NT2/D1 (cell line): ENCODE results near the gene PCNT.

ENCODE experiments used
- SUZ12 ChIP-seq: IDR thresholded peaks from 2 replicates; pipeline ENCODE4 v1.6.1; 2011; ENCODE audit not compliant: insufficient read length, insufficient read depth; ENCODE audit errors: extremely low read depth
- YY1 ChIP-seq: IDR thresholded peaks from 2 replicates; pipeline ENCODE4 v1.6.1; 2011; ENCODE audit not compliant: insufficient read length, insufficient read depth
- ZNF274 ChIP-seq: IDR thresholded peaks from 2 replicates; pipeline ENCODE4 v1.6.1; 2011; ENCODE audit warnings: mild to moderate bottlenecking, low read depth, low read length

GRCh38 chr21:46340998-46341397 lies 17.0 kb downstream of the PCNT start:
- no peak for TF ChIP-seq SUZ12
- TF ChIP-seq YY1 = no peak
- TF ChIP-seq ZNF274 = no peak
